Subcutaneous abdominal adipose tissue (tissue), 5 donors: ENCODE results near the gene PTTG1IP.

ENCODE experiments used
- H3K27ac ChIP-seq: one replicate; pipeline ENCODE4 v1.7.0; 2013; ENCODE audit warnings: low read depth, mild to moderate bottlenecking, inconsistent platforms, low read length, moderate library complexity
- H3K27me3 ChIP-seq, 5 donors: one replicate each; pipeline ENCODE4 v1.7.0; 2013; ENCODE audit warnings: low read length in 5 of 5, inconsistent platforms in 1 of 5; ENCODE audit not compliant: control insufficient read depth in 5 of 5, insufficient read depth in 4 of 5
- H3K36me3 ChIP-seq, 5 donors: one replicate each; pipeline ENCODE4 v1.7.0; 2013; ENCODE audit warnings: low read length in 5 of 5; ENCODE audit not compliant: control insufficient read depth in 5 of 5, insufficient read depth in 5 of 5
- H3K4me1 ChIP-seq, 5 donors: one replicate each; pipeline ENCODE4 v1.7.0; 2013; ENCODE audit warnings: low read length in 5 of 5, mild to moderate bottlenecking in 3 of 5, moderate library complexity in 1 of 5; ENCODE audit not compliant: control insufficient read depth in 5 of 5, insufficient read depth in 5 of 5
- H3K4me3 ChIP-seq, 5 donors: one replicate each; pipeline ENCODE4 v1.7.0; 2013; ENCODE audit warnings: low read length in 5 of 5, low read depth in 1 of 5
- H3K9ac ChIP-seq, 5 donors: one replicate each; pipeline ENCODE4 v1.7.0; 2013; ENCODE audit warnings: low read length in 5 of 5, mild to moderate bottlenecking in 4 of 5, moderate library complexity in 3 of 5
- H3K9me3 ChIP-seq, 5 donors: one replicate each; pipeline ENCODE4 v1.7.0; 2013; ENCODE audit warnings: low read length in 5 of 5; ENCODE audit not compliant: control insufficient read depth in 5 of 5
- donor health status: healthy.
- donor health status: healthy.
- donor health status: healthy.
- donor health status: healthy.
- donor health status: healthy.

The PTTG1IP gene

GRCh38 chr21:44846224-44846484 lies 27.3 kb downstream of the PTTG1IP start:
- H3K27me3 ChIP-seq = peaks cover 3 to 18% (median 12%) of the 10 kb centered on the region in 5 donors
- H3K4me3 ChIP-seq = peak overlapping the region; percentile 40 to 60 (median 49)
- peak overlapping the region in 3 of 5 donors; percentile 38 to 55 (median 52) for H3K9ac ChIP-seq
- peaks cover 3 to 27% (median 26%) of the 10 kb centered on the region in 5 donors for H3K36me3 ChIP-seq
- H3K27ac ChIP-seq = no peak overlapping the region
- peaks cover 2 to 23% (median 19%) of the 10 kb centered on the region in 5 donors for H3K4me1 ChIP-seq
- no peaks in the 10 kb centered on the region for H3K9me3 ChIP-seq

- H3K36me3 ChIP-seq = peaks cover 3 to 22% (median 21%) of the 10 kb centered on the region in 5 donors
- H3K27ac ChIP-seq = no peak overlapping the region
- H3K9ac ChIP-seq = peak overlapping the region in 3 of 5 donors; percentile 38 to 55 (median 52)
- peaks cover 3 to 21% (median 13%) of the 10 kb centered on the region in 5 donors for H3K27me3 ChIP-seq
- H3K4me1 ChIP-seq = peaks cover 2 to 23% (median 19%) of the 10 kb centered on the region in 5 donors
- H3K9me3 ChIP-seq = no peaks in the 10 kb centered on the region
- peak overlapping the region; percentile 40 to 60 (median 49) for H3K4me3 ChIP-seq
Observed at GRCh38 chr21:44845418-44846223, 27.9 kb downstream of the PTTG1IP start.

- peaks cover 3 to 23% (median 13%) of the 10 kb centered on the region in 5 donors for H3K27me3 ChIP-seq
- H3K27ac ChIP-seq = no peak overlapping the region
- H3K9ac ChIP-seq = no peak overlapping the region
- no peaks in the 10 kb centered on the region for H3K9me3 ChIP-seq
- H3K36me3 ChIP-seq = peaks cover 0 to 8% (median 7%) of the 10 kb centered on the region in 5 donors
- peaks cover 2 to 23% (median 19%) of the 10 kb centered on the region in 5 donors for H3K4me1 ChIP-seq
- no peak overlapping the region for H3K4me3 ChIP-seq
Observed at GRCh38 chr21:44844256-44844655, 29.2 kb downstream of the PTTG1IP start.

- no peak overlapping the region for H3K27ac ChIP-seq
- H3K9me3 ChIP-seq = no peaks in the 10 kb centered on the region
- peaks cover 2 to 23% (median 19%) of the 10 kb centered on the region in 5 donors for H3K4me1 ChIP-seq
- peaks cover 3 to 23% (median 13%) of the 10 kb centered on the region in 5 donors for H3K27me3 ChIP-seq
- H3K4me3 ChIP-seq = no peak overlapping the region
- H3K9ac ChIP-seq = no peak overlapping the region
- no peaks in the 10 kb centered on the region for H3K36me3 ChIP-seq
Observed at GRCh38 chr21:44842721-44843445, 30.6 kb downstream of the PTTG1IP start.

- peaks cover 2 to 20% (median 19%) of the 10 kb centered on the region in 5 donors for H3K4me1 ChIP-seq
- no peaks in the 10 kb centered on the region for H3K9me3 ChIP-seq
- H3K27ac ChIP-seq = no peak overlapping the region
- H3K9ac ChIP-seq = no peak overlapping the region
- no peak overlapping the region for H3K4me3 ChIP-seq
- H3K27me3 ChIP-seq = peaks cover 6 to 23% (median 17%) of the 10 kb centered on the region in 5 donors
- H3K36me3 ChIP-seq = no peaks in the 10 kb centered on the region
Observed at GRCh38 chr21:44842087-44842486, 31.4 kb downstream of the PTTG1IP start.

DNA sequence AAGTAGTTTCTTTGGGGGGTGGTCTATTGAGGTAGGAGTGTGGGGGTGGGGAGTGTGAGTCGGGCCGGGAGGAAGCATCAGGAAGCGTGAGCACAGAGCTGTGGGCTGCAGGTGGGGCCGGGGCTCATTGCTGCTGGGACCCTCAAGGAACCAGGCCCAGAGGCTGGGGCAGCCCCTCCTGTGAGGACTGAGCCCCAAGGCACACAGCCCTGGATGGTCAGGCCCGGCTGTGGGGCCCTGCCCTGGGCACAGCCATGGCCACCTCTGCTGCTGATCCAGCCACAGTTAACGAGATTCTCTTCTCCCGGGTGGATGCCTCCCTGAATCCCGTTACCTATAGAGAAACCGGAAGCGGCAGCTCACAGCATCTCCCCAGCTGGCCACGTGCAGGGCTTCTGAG lies 32.7 kb downstream of the PTTG1IP start:
- Histone ChIP-seq H3K4me1 (peaks cover 2 to 13% (median 12%) of the 10 kb centered on the region in 5 donors), H3K9me3 (no peaks in the 10 kb centered on the region), H3K36me3 (no peaks in the 10 kb centered on the region), H3K27ac (no peak overlapping the region), H3K9ac (no peak overlapping the region), H3K4me3 (no peak overlapping the region), H3K27me3 (peaks cover 6 to 26% (median 20%) of the 10 kb centered on the region in 5 donors)

DNA sequence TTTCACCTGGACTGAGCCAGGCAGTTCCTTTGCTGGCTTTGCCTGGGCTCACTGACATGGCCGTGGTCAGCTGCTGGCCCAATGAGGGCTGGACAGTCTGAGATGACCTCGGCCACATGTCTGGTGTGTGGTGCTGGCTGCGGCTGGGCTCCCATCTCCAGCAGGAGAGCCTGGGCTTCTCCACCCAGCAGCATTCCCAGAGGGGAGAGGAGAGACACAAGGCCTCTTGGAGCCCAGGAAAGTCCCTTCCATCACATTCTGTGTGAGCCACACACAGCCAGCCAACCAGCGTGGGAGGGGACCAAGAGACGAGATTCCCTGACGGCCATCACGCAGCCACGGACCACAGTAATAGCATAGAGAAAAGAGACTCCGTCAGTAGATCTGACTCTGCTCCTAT lies 34.5 kb downstream of the PTTG1IP start:
- Histone ChIP-seq H3K36me3 (no peaks in the 10 kb centered on the region), H3K9ac (no peak overlapping the region), H3K27me3 (peaks cover 6 to 25% (median 16%) of the 10 kb centered on the region in 5 donors), H3K4me3 (no peak overlapping the region), H3K9me3 (no peaks in the 10 kb centered on the region), H3K27ac (no peak overlapping the region), H3K4me1 (peaks cover 2 to 6% (median 6%) of the 10 kb centered on the region in 5 donors)

DNA sequence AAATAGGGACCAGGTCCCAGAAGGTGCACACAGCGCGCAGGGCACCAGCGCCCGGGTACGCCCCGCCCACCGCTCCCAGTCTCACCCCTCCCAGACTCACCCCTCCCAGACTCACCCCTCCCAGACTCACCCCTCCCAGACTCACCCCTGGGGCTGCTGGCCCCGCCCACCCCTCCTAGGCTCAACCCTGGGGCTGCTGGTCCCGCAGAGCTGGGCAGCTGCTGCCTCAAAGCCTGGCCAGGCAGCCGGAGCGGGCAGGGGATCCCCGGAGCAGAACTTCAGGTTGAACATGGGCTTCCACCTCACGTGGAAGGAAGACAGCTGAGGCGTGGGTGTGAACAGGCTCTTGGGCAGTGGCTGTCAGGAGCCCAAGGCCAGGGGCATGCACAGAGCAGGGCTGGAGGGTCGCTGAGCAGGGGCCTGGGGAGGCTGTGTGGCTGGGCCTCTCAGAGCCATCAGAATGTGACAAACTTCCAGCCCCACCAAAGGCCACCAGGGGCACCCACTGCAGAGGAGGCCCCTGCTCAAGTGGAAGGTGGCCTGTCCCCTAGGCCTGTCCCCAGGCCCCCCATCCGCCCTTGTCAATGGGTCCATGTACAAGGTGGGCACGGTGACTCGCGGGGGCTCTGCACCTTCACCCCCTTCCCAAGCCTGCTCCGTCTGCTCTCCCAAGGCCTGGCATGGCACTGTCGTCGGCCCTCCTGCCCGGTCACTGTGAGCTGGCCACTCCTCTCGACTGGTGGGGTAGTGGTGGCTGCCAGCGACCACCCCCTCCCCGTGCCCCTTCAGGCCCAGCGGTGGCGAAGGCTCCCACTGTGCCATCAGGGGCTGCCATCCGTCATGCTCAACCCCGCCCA lies 35.2 kb downstream of the PTTG1IP start:
- H3K4me3 ChIP-seq = no peak overlapping the region
- H3K27ac ChIP-seq = no peak overlapping the region
- no peaks in the 10 kb centered on the region for H3K36me3 ChIP-seq
- H3K9ac ChIP-seq = no peak overlapping the region
- no peaks in the 10 kb centered on the region for H3K9me3 ChIP-seq
- peaks cover 6 to 23% (median 16%) of the 10 kb centered on the region in 5 donors for H3K27me3 ChIP-seq
- peaks cover 2 to 6% (median 6%) of the 10 kb centered on the region in 5 donors for H3K4me1 ChIP-seq

DNA sequence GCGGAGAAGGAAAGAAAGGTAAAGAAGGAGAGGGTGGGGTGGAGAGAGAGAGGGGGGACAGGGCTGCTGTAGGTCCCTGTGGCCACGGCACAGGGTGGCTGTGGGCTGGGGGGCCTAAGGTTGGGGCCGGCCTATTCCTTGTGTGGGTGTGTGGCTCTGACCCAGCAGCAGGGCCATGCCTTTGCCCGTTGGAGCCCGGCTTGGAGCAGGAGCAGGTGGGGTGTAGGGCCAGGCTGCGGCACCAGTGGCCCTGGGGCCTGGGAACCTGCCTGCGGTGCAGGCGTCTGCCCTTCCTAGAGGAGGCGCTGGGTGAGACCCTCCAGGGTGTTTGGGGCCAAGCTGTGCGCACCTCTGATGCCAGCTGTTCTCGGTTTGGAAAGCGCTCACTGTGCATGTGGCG lies 36.0 kb downstream of the PTTG1IP start:
- Histone ChIP-seq H3K4me3 (no peak overlapping the region), H3K27ac (no peak overlapping the region), H3K9me3 (no peaks in the 10 kb centered on the region), H3K4me1 (peaks cover 1 to 6% (median 6%) of the 10 kb centered on the region in 5 donors), H3K9ac (no peak overlapping the region), H3K36me3 (no peaks in the 10 kb centered on the region), H3K27me3 (peaks cover 2 to 18% (median 13%) of the 10 kb centered on the region in 5 donors)
